ENCODE measurements around the gene QRICH2. TPM values are rescaled to one million over a fixed set of nuclear protein-coding genes. Genes with fewer than 3 reads are reported as not detected.
A peak's percentile ranks its signal among the peaks of the same experiment; 100 is the strongest.

QRICH2 gene
- total and polyA plus RNA-seq, 9 of the 15 experiments (the other 6 are each of a cell fraction or from before 2014, with no cell fraction given), result 0.03 to 1.6 (median 0.81) TPM

- TF ChIP-seq PKNOX1 (IDR thresholded peaks at IDR 0.05), result peak; percentile 60; the same call in 1 of the 2 replicates
- TF ChIP-seq EHMT2 (IDR thresholded peaks at IDR 0.05), result peak; percentile 53; the same call in 1 of the 2 replicates
- peak; percentile 70 for TF ChIP-seq TAF1 (IDR thresholded peaks at IDR 0.05; ENCODE audit: control insufficient read depth, extremely low read depth, insufficient read depth, low read length, severe bottlenecking)
- TF ChIP-seq EP400 (IDR thresholded peaks at IDR 0.05), result peak; percentile 44; the same call in 1 of the 2 replicates
- TF ChIP-seq ZNF316 (IDR thresholded peaks at IDR 0.05), result peak; percentile 100
- TF ChIP-seq ZBTB8A (IDR thresholded peaks at IDR 0.05; ENCODE audit: partially characterized antibody), result no peak
- peak; percentile 57; the same call in 1 of the 2 replicates for TF ChIP-seq MYBL2 (IDR thresholded peaks at IDR 0.05; ENCODE audit: low read depth)
- no peak for TF ChIP-seq MYBL2 (CRISPR knock-in tag; IDR thresholded peaks at IDR 0.05; ENCODE audit: borderline replicate concordance)
- TF ChIP-seq HNRNPUL1 (IDR thresholded peaks at IDR 0.05; ENCODE audit: low read length), result no peak
- TF ChIP-seq HMBOX1 (IDR thresholded peaks at IDR 0.05), result peak; percentile 87; the same call in 1 of the 2 replicates
- 0 out of 2 replicates have a peak, but pooled peaks have one; percentile 9 for TF ChIP-seq JUN (IDR thresholded peaks at IDR 0.05; ENCODE audit: borderline replicate concordance, low read depth, low read length)
- TF ChIP-seq JUN (CRISPR knock-in tag; IDR thresholded peaks at IDR 0.05; ENCODE audit: borderline replicate concordance), result no peak
- TF ChIP-seq NR4A1 (CRISPR knock-in tag; IDR thresholded peaks at IDR 0.05), result no peak
- no peak for TF ChIP-seq NR4A1 (tag; IDR thresholded peaks at IDR 0.05)
- TF ChIP-seq RBFOX2 (IDR thresholded peaks at IDR 0.05; ENCODE audit: low read depth, low read length), result peak; percentile 32; the same call in 1 of the 2 replicates
- peak; percentile 32; the same call in 1 of the 2 replicates for TF ChIP-seq POLR2AphosphoS5 (IDR thresholded peaks at IDR 0.05; ENCODE audit: control insufficient read depth, insufficient read depth, low read depth, low read length)
- TF ChIP-seq FOSL1 (tag; conservative IDR thresholded peaks at IDR 0.05), result 0 out of 2 replicates have a peak, but pooled peaks have one; percentile 52
- TF ChIP-seq MECOM (CRISPR knock-in tag; IDR thresholded peaks at IDR 0.05), result no peak
- no peak for TF ChIP-seq NR0B1 (IDR thresholded peaks at IDR 0.05; ENCODE audit: partially characterized antibody)
- peak in 1 of 2 experiments; percentile 42 for TF ChIP-seq NCOA2 (IDR thresholded peaks at IDR 0.05; ENCODE audit: partially characterized antibody in 2 of 2)
- no peak for TF ChIP-seq COPS2 (conservative IDR thresholded peaks at IDR 0.05)
- TF ChIP-seq USF2 (CRISPR knock-in tag; IDR thresholded peaks at IDR 0.05), result no peak
- TF ChIP-seq PHF21A (IDR thresholded peaks at IDR 0.05; ENCODE audit: borderline replicate concordance, low read depth), result 0 out of 2 replicates have a peak, but pooled peaks have one; percentile 15
- TF ChIP-seq, protein P1, sequence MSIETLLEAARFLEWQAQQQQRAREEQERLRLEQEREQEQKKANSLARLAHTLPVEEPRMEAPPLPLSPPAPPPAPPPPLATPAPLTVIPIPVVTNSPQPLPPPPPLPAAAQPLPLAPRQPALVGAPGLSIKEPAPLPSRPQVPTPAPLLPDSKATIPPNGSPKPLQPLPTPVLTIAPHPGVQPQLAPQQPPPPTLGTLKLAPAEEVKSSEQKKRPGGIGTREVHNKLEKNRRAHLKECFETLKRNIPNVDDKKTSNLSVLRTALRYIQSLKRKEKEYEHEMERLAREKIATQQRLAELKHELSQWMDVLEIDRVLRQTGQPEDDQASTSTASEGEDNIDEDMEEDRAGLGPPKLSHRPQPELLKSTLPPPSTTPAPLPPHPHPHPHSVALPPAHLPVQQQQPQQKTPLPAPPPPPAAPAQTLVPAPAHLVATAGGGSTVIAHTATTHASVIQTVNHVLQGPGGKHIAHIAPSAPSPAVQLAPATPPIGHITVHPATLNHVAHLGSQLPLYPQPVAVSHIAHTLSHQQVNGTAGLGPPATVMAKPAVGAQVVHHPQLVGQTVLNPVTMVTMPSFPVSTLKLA (conservative IDR thresholded peaks at IDR 0.05), result peak in 1 of 2 experiments; percentile 50; a peak in 1 of 4 replicates
- TF ChIP-seq ZNF224 (CRISPR knock-in tag; IDR thresholded peaks at IDR 0.05), result no peak
These were observed 73.8 kb downstream of the QRICH2 start (continued) for GRCh38 chr17:76234354-76234679.

Data from K562 (cell line).